CD4-positive, alpha-beta T cell (primary cell): ENCODE data around the gene ADH6. TPM values are rescaled to one million over a fixed set of nuclear protein-coding genes. Genes with fewer than 3 reads are reported as not detected.

Experiments used
- ATAC-seq: fragments of 200-7000 bp; cut with Tn5 transposase; one replicate; pipeline ENCODE4 v1.10.0; 2022; ENCODE audit warnings: mild to moderate bottlenecking; ENCODE audit not compliant: poor library complexity
- CTCF ChIA-PET: fragments of 350-600 bp; sonication (Branson Sonifier 250); formaldehyde crosslinking; loops from one replicate; lab custom pipeline; 2021; ENCODE audit warnings: antibody characterized with exemption, inconsistent platforms; lab: Charles Lee
- POLR2A ChIA-PET: fragments of 350-600 bp; sonication (Branson Sonifier 250); formaldehyde crosslinking; loops from one replicate; lab custom pipeline; 2021; ENCODE audit warnings: antibody characterized with exemption, inconsistent platforms; lab: Charles Lee
- DNase-seq, 14 experiments: peaks; one replicate each; pipeline ENCODE4 v3.0.0-alpha.2; 2013 to 2020; ENCODE audit warnings: mixed read lengths in 2 of 14
- H3K27ac ChIP-seq, 2 donors: one replicate each; pipeline versions ENCODE4 v1.5.1 to v1.7.0; 2013; ENCODE audit warnings: low read length in 2 of 2, low read depth in 1 of 2, mild to moderate bottlenecking in 1 of 2
- H3K27me3 ChIP-seq, 2 experiments: 1 replicate in 1 of 2; 2 replicates in 1 of 2; pipeline versions ENCODE4 v1.6.1 to v1.7.0; 2013; ENCODE audit warnings: low read length in 2 of 2, control low read depth in 1 of 2, mild to moderate bottlenecking in 1 of 2, moderate library complexity in 1 of 2; ENCODE audit not compliant: insufficient read depth in 2 of 2, control insufficient read depth in 1 of 2
- H3K36me3 ChIP-seq: one replicate; pipeline ENCODE4 v1.6.1; 2013; ENCODE audit warnings: low read length, control low read depth; ENCODE audit not compliant: insufficient read depth
- H3K4me1 ChIP-seq: one replicate; pipeline ENCODE4 v1.6.1; 2013; ENCODE audit warnings: low read length, control low read depth; ENCODE audit not compliant: insufficient read depth
- H3K4me3 ChIP-seq: one replicate; pipeline ENCODE4 v1.5.1; 2013; ENCODE audit warnings: mild to moderate bottlenecking, low read length, moderate library complexity
- H3K9me3 ChIP-seq, 2 experiments: 1 replicate in 1 of 2; 2 replicates in 1 of 2; pipeline versions ENCODE4 v1.6.1 to v1.7.0; 2013; ENCODE audit warnings: low read length in 2 of 2, mild to moderate bottlenecking in 2 of 2, control low read depth in 1 of 2, moderate library complexity in 1 of 2; ENCODE audit not compliant: control insufficient read depth in 1 of 2, insufficient read depth in 1 of 2
- H3K27ac Mint-ChIP-seq: one replicate; pipeline ENCODE4 v1.8.0; 2020; ENCODE audit warnings: mixed read lengths
- H3K27me3 Mint-ChIP-seq: one replicate; pipeline ENCODE4 v1.8.0; 2021; ENCODE audit warnings: mixed read lengths
- H3K36me3 Mint-ChIP-seq: one replicate; pipeline ENCODE4 v1.8.0; 2021; ENCODE audit warnings: low read depth, mixed read lengths
- H3K4me1 Mint-ChIP-seq: one replicate; pipeline ENCODE4 v1.8.0; 2021; ENCODE audit warnings: low read depth, mixed read lengths
- H3K4me3 Mint-ChIP-seq: one replicate; pipeline ENCODE4 v1.8.0; 2020; ENCODE audit warnings: mild to moderate bottlenecking, mixed read lengths
- H3K9me3 Mint-ChIP-seq: one replicate; pipeline ENCODE4 v1.8.0; 2020; ENCODE audit warnings: mixed read lengths
- CTCF ChIP-seq: fragments of 200-600 bp; IDR thresholded peaks from one replicate; pipeline ENCODE4 v1.8.0; 2022; ENCODE audit warnings: antibody characterized with exemption, mild to moderate bottlenecking
- intact Hi-C, 2 experiments: fragments of 100-400 bp; cut with DNase I in 1 of 2; cut with micrococcal nuclease in 1 of 2; formaldehyde crosslinking; loops; one replicate each; pipeline versions ENCODE4 v1.15.1 to v1.9.0; 2023 to 2025; cut with DNase I, micrococcal nuclease
- total RNA-seq, 174 experiments: library from RNA in 2 of 174; stranded (reverse) in 2 of 174; gene quantifications; one replicate each; pipeline ENCODE4 v1.2.3 and lab custom pipeline; 2021 to 2026

ADH6 gene
- total RNA-seq, 2 experiments from 2014 or later, result not detected

GRCh38 chr4:99179178-99179577, 39.9 kb downstream of the ADH6 start:
- Mint-ChIP-seq H3K4me3 (no peak overlapping the region), H3K36me3 (peaks cover 37% of the 10 kb centered on the region), H3K27me3 (peaks cover 5% of the 10 kb centered on the region), H3K9me3 (peaks cover 14% of the 10 kb centered on the region), H3K4me1 (no peaks in the 10 kb centered on the region), H3K27ac (no peak overlapping the region)
- H3K4me3 ChIP-seq, result no peak overlapping the region
- no peak for TF ChIP-seq CTCF
- peaks cover 0 to 4% of the 10 kb centered on the region in 2 experiments for H3K9me3 ChIP-seq
- H3K36me3 ChIP-seq, result no peaks in the 10 kb centered on the region
- H3K27ac ChIP-seq, result no peak overlapping the region
- no peak for DNase-seq
- POLR2A ChIA-PET, result no interaction called here
- no peaks in the 10 kb centered on the region for H3K27me3 ChIP-seq
- intact Hi-C loops, result no loop called here
- CTCF ChIA-PET, result no interaction called here
- no peak for ATAC-seq
- H3K4me1 ChIP-seq, result no peaks in the 10 kb centered on the region

- Mint-ChIP-seq H3K4me1 (no peaks in the 10 kb centered on the region), H3K27me3 (no peaks in the 10 kb centered on the region), H3K36me3 (peaks cover 6% of the 10 kb centered on the region), H3K4me3 (no peak overlapping the region), H3K27ac (no peak overlapping the region), H3K9me3 (peaks cover 12% of the 10 kb centered on the region)
- ATAC-seq (no peak), DNase-seq (no peak)
- ChIA-PET POLR2A (no interaction called here), CTCF (interaction anchor here (1.8 kb wide), 1 partner anchor 10 kb away, joined by 4 read pairs; no protein-coding TSS in a partner anchor)
- Histone ChIP-seq H3K4me3 (no peak overlapping the region), H3K9me3 (no peaks in the 10 kb centered on the region), H3K27ac (no peak overlapping the region), H3K27me3 (no peaks in the 10 kb centered on the region), H3K36me3 (no peaks in the 10 kb centered on the region), H3K4me1 (no peaks in the 10 kb centered on the region)
- TF ChIP-seq CTCF, result no peak
- intact Hi-C loops, result no loop called here
Measured at GRCh38 chr4:99166544-99166943, 52.5 kb downstream of the ADH6 start.

GRCh38 chr4:99165978-99166377, 53.1 kb downstream of the ADH6 start:
- no peak overlapping the region for H3K27ac ChIP-seq
- Mint-ChIP-seq H3K27ac (no peak overlapping the region), H3K9me3 (peaks cover 12% of the 10 kb centered on the region), H3K27me3 (no peaks in the 10 kb centered on the region), H3K4me3 (no peak overlapping the region), H3K4me1 (no peaks in the 10 kb centered on the region), H3K36me3 (peaks cover 6% of the 10 kb centered on the region)
- ATAC-seq (no peak), DNase-seq (no peak)
- no peak overlapping the region for H3K4me3 ChIP-seq
- ChIA-PET POLR2A (no interaction called here), CTCF (interaction anchor here (1.8 kb wide), 1 partner anchor 9 kb away, joined by 4 read pairs; no protein-coding TSS in a partner anchor)
- no peaks in the 10 kb centered on the region for H3K4me1 ChIP-seq
- H3K27me3 ChIP-seq, result no peaks in the 10 kb centered on the region
- H3K9me3 ChIP-seq, result no peaks in the 10 kb centered on the region
- intact Hi-C loops, result no loop called here
- no peaks in the 10 kb centered on the region for H3K36me3 ChIP-seq
- TF ChIP-seq CTCF, result no peak
